ENCODE data around the gene TTLL10.

Gene TTLL10
- total RNA-seq: 0 to 0.08 (median 0) reads per million in 18 experiments

- no peak for DNase-seq
Observed at GRCh38 chr1:1173793-1174415, at the start of gene TTLL10. Gene TTLL10, plus strand, starts transcription at chr1:1173880. Its CDS starts 5,336 bp downstream, at chr1:1179216.

- no peak for DNase-seq
Observed at GRCh38 chr1:1124508-1124785, 49.2 kb upstream of the TTLL10 start.

GRCh38 chr1:1124786-1125642 lies 48.7 kb upstream of the TTLL10 start:
- DNase-seq: no peak

GRCh38 chr1:1125945-1126344 lies 47.7 kb upstream of the TTLL10 start:
- DNase-seq: no peak

GRCh38 chr1:1127551-1128451 lies 45.9 kb upstream of the TTLL10 start:
- DNase-seq: no peak

GRCh38 chr1:1128454-1129139 lies 45.1 kb upstream of the TTLL10 start:
- no peak for DNase-seq

- no peak for DNase-seq
Observed at GRCh38 chr1:1129381-1129821, 44.3 kb upstream of the TTLL10 start.

GRCh38 chr1:1130206-1131120 lies 43.2 kb upstream of the TTLL10 start:
- no peak for DNase-seq

GRCh38 chr1:1132042-1132950 lies 41.4 kb upstream of the TTLL10 start:
- no peak for DNase-seq

- DNase-seq: no peak
Observed at GRCh38 chr1:1132956-1133750, 40.5 kb upstream of the TTLL10 start.

- DNase-seq: no peak
Observed at GRCh38 chr1:1134300-1134970, 39.2 kb upstream of the TTLL10 start.

- no peak for DNase-seq
Observed at GRCh38 chr1:1135339-1136136, 38.1 kb upstream of the TTLL10 start.

GRCh38 chr1:1136547-1137230 lies 37.0 kb upstream of the TTLL10 start:
- no peak for DNase-seq

GRCh38 chr1:1137256-1138045 lies 36.2 kb upstream of the TTLL10 start:
- no peak for DNase-seq

- DNase-seq: no peak
Observed at GRCh38 chr1:1140673-1141072, 33.0 kb upstream of the TTLL10 start.

GRCh38 chr1:1141244-1141910 lies 32.3 kb upstream of the TTLL10 start:
- DNase-seq: no peak
